Neural cell (in vitro differentiated cells): ENCODE data around the gene C3orf70. TPM values are rescaled to one million over a fixed set of nuclear protein-coding genes. Genes with fewer than 3 reads are reported as not detected.

Source experiments
- H2AFZ ChIP-seq: fragments of 200-600, 300-800 bp; sonication (generic), shearing (Covaris generic); 2 replicates; pipeline ENCODE4 v1.6.0; 2014; ENCODE audit warnings: low read depth, mild to moderate bottlenecking, antibody characterized with exemption, low read length, moderate library complexity
- H3F3A ChIP-seq: fragments of 200-600 bp; shearing (Covaris generic); 2 replicates; pipeline ENCODE4 v1.6.1; 2016; ENCODE audit warnings: mild to moderate bottlenecking, moderate library complexity, mixed read lengths, antibody characterized with exemption, low read length; ENCODE audit not compliant: insufficient read depth, poor library complexity, severe bottlenecking
- H3K27ac ChIP-seq: fragments of 200-600, 300-800 bp; sonication (generic), shearing (Covaris generic); 2 replicates; pipeline ENCODE4 v1.5.1; 2014; ENCODE audit warnings: mild to moderate bottlenecking, low read length, moderate library complexity
- H3K27me3 ChIP-seq: fragments of 300-800, 200-600 bp; sonication (generic), shearing (Covaris generic); 2 replicates; pipeline ENCODE4 v1.6.0; 2014; ENCODE audit warnings: mild to moderate bottlenecking, low read depth, low read length, moderate library complexity; ENCODE audit not compliant: insufficient read depth
- H3K36me3 ChIP-seq: fragments of 300-800, 200-600 bp; sonication (generic), shearing (Covaris generic); 2 replicates; pipeline ENCODE4 v1.5.1; 2014; ENCODE audit warnings: mild to moderate bottlenecking, antibody characterized with exemption, low read length, moderate library complexity; ENCODE audit not compliant: insufficient read depth
- H3K4me2 ChIP-seq: fragments of 300-800, 200-600 bp; sonication (generic), shearing (Covaris generic); 2 replicates; pipeline ENCODE4 v1.6.0; 2014; ENCODE audit warnings: mild to moderate bottlenecking, low read length
- H3K4me3 ChIP-seq: fragments of 300-800, 200-600 bp; sonication (generic), shearing (Covaris generic); 2 replicates; pipeline ENCODE4 v1.5.1; 2014; ENCODE audit warnings: mild to moderate bottlenecking, low read length, moderate library complexity
- H3K79me2 ChIP-seq: fragments of 200-600 bp; shearing (Covaris generic); replicated peaks from 2 replicates; pipeline ENCODE4 v1.6.0; 2014; ENCODE audit warnings: mild to moderate bottlenecking, low read length, moderate library complexity; ENCODE audit not compliant: insufficient read depth
- H3K9ac ChIP-seq: fragments of 300-800, 200-600 bp; sonication (generic), shearing (Covaris generic); 2 replicates; pipeline ENCODE4 v1.6.1; 2016; ENCODE audit warnings: mild to moderate bottlenecking, low read length, mixed read lengths
- H3K9me2 ChIP-seq: fragments of 200-600 bp; shearing (Covaris generic); 2 replicates; pipeline ENCODE4 v1.6.1; 2016; ENCODE audit warnings: mild to moderate bottlenecking, low read length, mixed read lengths; ENCODE audit not compliant: insufficient read depth
- H3K9me3 ChIP-seq: fragments of 200-600, 300-800 bp; sonication (generic), shearing (Covaris generic); 2 replicates; pipeline ENCODE4 v1.6.1; 2016; ENCODE audit warnings: mild to moderate bottlenecking, mixed run types, low read length, moderate library complexity, mixed read lengths
- H4K20me1 ChIP-seq: fragments of 200-600 bp; shearing (Covaris generic); 2 replicates; pipeline ENCODE4 v1.6.1; 2016; ENCODE audit warnings: mild to moderate bottlenecking, mixed run types; ENCODE audit not compliant: insufficient read depth
- CTCF ChIP-seq: fragments of 450-650 bp; IDR thresholded peaks from 2 replicates; pipeline ENCODE4 v1.5.1; 2014; ENCODE audit warnings: antibody characterized with exemption, mild to moderate bottlenecking, moderate library complexity; ENCODE audit not compliant: poor library complexity, severe bottlenecking
- EP300 ChIP-seq: fragments of 450-650 bp; conservative IDR thresholded peaks from 2 replicates; pipeline ENCODE4 v1.6.1; 2014; ENCODE audit warnings: antibody characterized with exemption, mild to moderate bottlenecking, moderate library complexity; ENCODE audit not compliant: poor library complexity, severe bottlenecking
- EZH2 ChIP-seq: fragments of 200-600, 300-800 bp; shearing (Covaris generic), sonication (generic); IDR thresholded peaks from 2 replicates; pipeline ENCODE4 v1.6.1; 2014; ENCODE audit warnings: antibody characterized with exemption, low read length, borderline replicate concordance, mild to moderate bottlenecking; ENCODE audit not compliant: insufficient read depth, poor library complexity, severe bottlenecking
- MXI1 ChIP-seq: fragments of 450-650 bp; conservative IDR thresholded peaks from 2 replicates; pipeline ENCODE4 v1.6.1; 2014; ENCODE audit warnings: antibody characterized with exemption, mild to moderate bottlenecking; ENCODE audit not compliant: poor library complexity, severe bottlenecking
- POLR2AphosphoS5 ChIP-seq: IDR thresholded peaks from 2 replicates; pipeline ENCODE4 v1.6.1; 2012
- RAD21 ChIP-seq: fragments of 450-650 bp; conservative IDR thresholded peaks from 2 replicates; pipeline ENCODE4 v1.6.1; 2014; ENCODE audit warnings: antibody characterized with exemption, mild to moderate bottlenecking, moderate library complexity
- REST ChIP-seq: IDR thresholded peaks from 2 replicates; pipeline ENCODE4 v1.6.1; 2012; ENCODE audit warnings: borderline replicate concordance
- SMC3 ChIP-seq: fragments of 450-650 bp; conservative IDR thresholded peaks from 2 replicates; pipeline ENCODE4 v1.6.1; 2014; ENCODE audit warnings: antibody characterized with exemption, mild to moderate bottlenecking, moderate library complexity; ENCODE audit not compliant: poor library complexity
- TAF1 ChIP-seq: IDR thresholded peaks from 2 replicates; pipeline ENCODE4 v1.6.1; 2012; ENCODE audit warnings: low read depth
- polyA plus RNA-seq: library from polyadenylated mRNA; depleted of rRNA; stranded (reverse); fragments of >200 nt; gene quantifications from 2 replicates; pipeline ENCODE4 v1.2.3, GENCODE V29; 2014

Gene C3orf70
- polyA plus RNA-seq, 1 donor from 2014 or later: 3.4 TPM

- H3K9me3 ChIP-seq: no peaks in the 10 kb centered on the region
- no peak overlapping the region for H2AFZ ChIP-seq
- H3F3A ChIP-seq: no peaks in the 10 kb centered on the region
- H3K9ac ChIP-seq: no peak overlapping the region
- no peak overlapping the region for H3K27ac ChIP-seq
- H3K9me2 ChIP-seq: no peaks in the 10 kb centered on the region
- H3K4me2 ChIP-seq: no peak overlapping the region
- no peak for TF ChIP-seq MXI1
- no peak for TF ChIP-seq TAF1
- no peak for TF ChIP-seq CTCF
- TF ChIP-seq POLR2AphosphoS5: no peak
- no peak for TF ChIP-seq EZH2
- TF ChIP-seq RAD21: no peak
- no peak for TF ChIP-seq SMC3
- no peak for TF ChIP-seq REST
- no peak for TF ChIP-seq EP300
- no peaks in the 10 kb centered on the region for H3K27me3 ChIP-seq
- H3K4me3 ChIP-seq: no peak overlapping the region
- no peaks in the 10 kb centered on the region for H3K36me3 ChIP-seq
- H3K79me2 ChIP-seq: no peaks in the 10 kb centered on the region
- no peaks in the 10 kb centered on the region for H4K20me1 ChIP-seq
Observed at GRCh38 chr3:185175370-185175987, 22.6 kb upstream of the C3orf70 start.

GRCh38 chr3:185172086-185173049, 19.5 kb upstream of the C3orf70 start:
- H3K79me2 ChIP-seq: no peaks in the 10 kb centered on the region
- H3K4me2 ChIP-seq: no peak overlapping the region
- no peaks in the 10 kb centered on the region for H3F3A ChIP-seq
- no peak overlapping the region for H3K4me3 ChIP-seq
- H3K27me3 ChIP-seq: no peaks in the 10 kb centered on the region
- no peak overlapping the region for H2AFZ ChIP-seq
- no peaks in the 10 kb centered on the region for H3K9me3 ChIP-seq
- TF ChIP-seq EZH2: no peak
- no peak for TF ChIP-seq RAD21
- no peak for TF ChIP-seq MXI1
- TF ChIP-seq POLR2AphosphoS5: no peak
- TF ChIP-seq SMC3: no peak
- TF ChIP-seq CTCF: no peak
- TF ChIP-seq TAF1: no peak
- TF ChIP-seq REST: no peak
- TF ChIP-seq EP300: no peak
- no peaks in the 10 kb centered on the region for H3K36me3 ChIP-seq
- H3K9me2 ChIP-seq: no peaks in the 10 kb centered on the region
- H3K9ac ChIP-seq: no peak overlapping the region
- no peak overlapping the region for H3K27ac ChIP-seq
- H4K20me1 ChIP-seq: no peaks in the 10 kb centered on the region
